WTC11 (cell line): Measurements from ENCODE around the gene SCNN1A. TPM values are rescaled to one million over a fixed set of nuclear protein-coding genes. Genes with fewer than 3 reads are reported as not detected.
A peak's percentile ranks its signal among the peaks of the same experiment; 100 is the strongest.

ENCODE experiments used
- ATAC-seq: fragments of 200-7000 bp; cut with Tn5 transposase; 2 replicates; pipeline ENCODE4 v1.10.0; 2021; ENCODE audit warnings: mild to moderate bottlenecking, moderate library complexity
- CTCF ChIA-PET: fragments of 300-600 bp; sonication (Branson Sonifier 250); formaldehyde crosslinking; loops from one replicate; lab custom pipeline; 2021; ENCODE audit warnings: antibody characterized with exemption; lab: Charles Lee
- POLR2A ChIA-PET: fragments of 350-600 bp; sonication (Branson Sonifier 250); formaldehyde crosslinking; loops from one replicate; lab custom pipeline; 2021; ENCODE audit warnings: antibody characterized with exemption; lab: Charles Lee
- DNase-seq: peaks from one replicate; pipeline ENCODE4 v3.0.0; 2021; ENCODE audit warnings: low spot score
- H3K27ac Mint-ChIP-seq: 2 replicates; pipeline ENCODE4 v1.8.0; 2021; ENCODE audit warnings: mixed read lengths
- H3K27me3 Mint-ChIP-seq: 2 replicates; pipeline ENCODE4 v1.8.0; 2021; ENCODE audit warnings: low read depth, mild to moderate bottlenecking, moderate library complexity, mixed read lengths
- H3K36me3 Mint-ChIP-seq: 2 replicates; pipeline ENCODE4 v1.8.0; 2021; ENCODE audit warnings: mixed read lengths
- H3K4me1 Mint-ChIP-seq: 2 replicates; pipeline ENCODE4 v1.8.0; 2022; ENCODE audit warnings: mixed read lengths
- H3K4me3 Mint-ChIP-seq: 2 replicates; pipeline ENCODE4 v1.8.0; 2021; ENCODE audit warnings: mild to moderate bottlenecking, moderate library complexity, mixed read lengths
- H3K9me3 Mint-ChIP-seq: 2 replicates; pipeline ENCODE4 v1.8.0; 2021; ENCODE audit warnings: mixed read lengths
- CREM ChIP-seq: sonication (generic); formaldehyde crosslinking; IDR thresholded peaks from 2 replicates; pipeline ENCODE4 v1.8.1; 2022; ENCODE audit warnings: mild to moderate bottlenecking, missing genetic modification reagents, moderate library complexity
- ELF4 ChIP-seq: sonication (generic); formaldehyde crosslinking; IDR thresholded peaks from 2 replicates; pipeline ENCODE4 v1.8.1; 2022; ENCODE audit warnings: low read depth, mild to moderate bottlenecking, moderate library complexity, missing genetic modification reagents
- ETV6 ChIP-seq: sonication (generic); formaldehyde crosslinking; IDR thresholded peaks from 2 replicates; pipeline ENCODE4 v1.8.1; 2022; ENCODE audit warnings: mild to moderate bottlenecking, missing genetic modification reagents
- FOXP1 ChIP-seq: sonication (generic); formaldehyde crosslinking; IDR thresholded peaks from 2 replicates; pipeline ENCODE4 v1.8.0; 2022; ENCODE audit warnings: missing genetic modification reagents, mild to moderate bottlenecking, moderate library complexity, borderline replicate concordance
- GABPB1 ChIP-seq: sonication (generic); formaldehyde crosslinking; IDR thresholded peaks from 2 replicates; pipeline ENCODE4 v1.8.1; 2023; ENCODE audit warnings: mild to moderate bottlenecking, missing genetic modification reagents
- GRHL2 ChIP-seq: fragments of 250-450 bp; sonication (Bioruptor Pico); IDR thresholded peaks from 2 replicates; pipeline ENCODE4 v1.8.0; 2022; ENCODE audit warnings: mild to moderate bottlenecking, moderate library complexity; ENCODE audit not compliant: insufficient replicate concordance, severe bottlenecking
- HMGA2 ChIP-seq: fragments of 250-450 bp; sonication (Bioruptor Pico); IDR thresholded peaks from 2 replicates; pipeline ENCODE4 v1.4.0; 2021; ENCODE audit warnings: mild to moderate bottlenecking, moderate library complexity
- JAZF1 ChIP-seq: fragments of 250-450 bp; sonication (Bioruptor Pico); IDR thresholded peaks from 2 replicates; pipeline ENCODE4 v1.9.0; 2021; ENCODE audit warnings: moderate library complexity, mild to moderate bottlenecking, inconsistent platforms
- JUN ChIP-seq: sonication (generic); formaldehyde crosslinking; IDR thresholded peaks from 2 replicates; pipeline ENCODE4 v1.8.0; 2023; ENCODE audit warnings: mild to moderate bottlenecking, missing genetic modification reagents
- KAT7 ChIP-seq: sonication (generic); formaldehyde crosslinking; IDR thresholded peaks from 2 replicates; pipeline ENCODE4 v1.8.1; 2023; ENCODE audit warnings: missing genetic modification reagents, mild to moderate bottlenecking, borderline replicate concordance
- MLX ChIP-seq: sonication (generic); formaldehyde crosslinking; IDR thresholded peaks from 2 replicates; pipeline ENCODE4 v1.8.1; 2023; ENCODE audit warnings: mild to moderate bottlenecking, missing genetic modification reagents, moderate library complexity
- NFYB ChIP-seq: sonication (generic); formaldehyde crosslinking; conservative IDR thresholded peaks from 2 replicates; pipeline ENCODE4 v1.8.0; 2022; ENCODE audit warnings: low read depth, missing genetic modification reagents
- RELA ChIP-seq: sonication (generic); formaldehyde crosslinking; IDR thresholded peaks from 2 replicates; pipeline ENCODE4 v1.8.1; 2022; ENCODE audit warnings: missing genetic modification reagents, mild to moderate bottlenecking, borderline replicate concordance
- TCF7 ChIP-seq: sonication (generic); formaldehyde crosslinking; IDR thresholded peaks from 2 replicates; pipeline ENCODE4 v1.8.0; 2022; ENCODE audit warnings: mild to moderate bottlenecking, low read depth, missing genetic modification reagents, moderate library complexity
- TEAD1 ChIP-seq: sonication (generic); formaldehyde crosslinking; IDR thresholded peaks from 2 replicates; pipeline ENCODE4 v1.8.0; 2022; ENCODE audit warnings: mild to moderate bottlenecking, missing genetic modification reagents
- TP53 ChIP-seq: sonication (generic); formaldehyde crosslinking; IDR thresholded peaks from 2 replicates; pipeline ENCODE4 v1.8.1; 2023; ENCODE audit warnings: mild to moderate bottlenecking, missing genetic modification reagents
- ZBTB21 ChIP-seq: sonication (generic); formaldehyde crosslinking; IDR thresholded peaks from 2 replicates; pipeline ENCODE4 v1.8.1; 2023; ENCODE audit warnings: mild to moderate bottlenecking, missing genetic modification reagents, borderline replicate concordance
- ZNF232 ChIP-seq: sonication (generic); formaldehyde crosslinking; IDR thresholded peaks from 2 replicates; pipeline ENCODE4 v1.8.0; 2022; ENCODE audit warnings: mild to moderate bottlenecking, missing genetic modification reagents
- ZNF423 ChIP-seq: fragments of 250-450 bp; sonication (Bioruptor Pico); IDR thresholded peaks from 2 replicates; pipeline ENCODE4 v2.1.2; 2022; ENCODE audit warnings: mild to moderate bottlenecking, moderate library complexity
- total RNA-seq: library from RNA; stranded (reverse); gene quantifications from 3 replicates; pipeline ENCODE4 v1.2.3, GENCODE V29; 2021
- TF ChIP-seq, protein P1 (sequence below): sonication (generic); formaldehyde crosslinking; IDR thresholded peaks from 2 replicates; pipeline ENCODE4 v1.8.0; 2022; ENCODE audit warnings: mild to moderate bottlenecking, missing genetic modification reagents
- TF ChIP-seq, protein P2 (sequence below): sonication (generic); formaldehyde crosslinking; IDR thresholded peaks from 2 replicates; pipeline ENCODE4 v1.8.0; 2022; ENCODE audit warnings: mild to moderate bottlenecking, missing genetic modification reagents
- TF ChIP-seq, protein P3 (sequence below): sonication (generic); formaldehyde crosslinking; IDR thresholded peaks from 2 replicates; pipeline ENCODE4 v1.8.0; 2022; ENCODE audit warnings: mild to moderate bottlenecking, missing genetic modification reagents

Gene SCNN1A
- total RNA-seq, 1 experiment from 2014 or later = 100 TPM

DNA sequence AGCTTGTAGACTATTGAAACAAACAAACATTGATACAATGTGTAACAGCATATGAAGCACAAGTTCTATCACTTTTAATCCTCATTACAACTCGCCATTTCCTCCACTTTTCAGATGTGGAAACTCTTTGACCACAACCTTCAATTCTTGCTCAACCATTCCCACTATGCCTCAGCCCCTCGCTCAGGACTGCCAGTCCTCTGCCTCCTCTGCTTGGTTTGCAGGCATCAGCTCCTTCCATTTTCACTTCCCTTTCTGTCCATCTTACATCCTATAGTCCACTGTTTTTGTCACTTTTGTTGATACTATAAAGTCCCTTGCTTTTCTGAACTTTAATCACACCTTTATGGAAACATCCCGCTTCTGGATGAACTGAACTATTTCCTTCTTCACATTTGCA, 41.2 kb upstream of the SCNN1A start:
- ATAC-seq = no peak
- TF ChIP-seq ETV6 (CRISPR knock-in tag) (no peak), HMGA2 (CRISPR knock-in tag) (no peak), ZNF423 (CRISPR knock-in tag) (no peak), MLX (CRISPR knock-in tag) (no peak), JUN (CRISPR knock-in tag) (no peak), TCF7 (CRISPR knock-in tag) (no peak), KAT7 (CRISPR knock-in tag) (no peak), GABPB1 (CRISPR knock-in tag) (no peak), ZNF232 (CRISPR knock-in tag) (no peak), TP53 (CRISPR knock-in tag) (no peak), RELA (CRISPR knock-in tag) (no peak), CREM (no peak)
- ChIA-PET POLR2A (no interaction called here), CTCF (no interaction called here)
- no peak for DNase-seq
- H3K4me3 Mint-ChIP-seq = no peak overlapping the region
- H3K36me3 Mint-ChIP-seq = no peaks in the 10 kb centered on the region
- H3K27ac Mint-ChIP-seq = no peak overlapping the region
- peaks cover 10% of the 10 kb centered on the region for H3K9me3 Mint-ChIP-seq
- no peaks in the 10 kb centered on the region; the same call in 1 of the 2 replicates for H3K27me3 Mint-ChIP-seq
- no peaks in the 10 kb centered on the region for H3K4me1 Mint-ChIP-seq

GRCh38 chr12:6407236-6407954, 32.0 kb upstream of the SCNN1A start:
- no peak for DNase-seq
- Mint-ChIP-seq H3K4me3 (no peak overlapping the region), H3K36me3 (no peaks in the 10 kb centered on the region), H3K27ac (0 out of 2 replicates have a peak overlapping the region, but pooled peaks have one; percentile 5), H3K27me3 (no peaks in the 10 kb centered on the region), H3K4me1 (no peaks in the 10 kb centered on the region), H3K9me3 (no peaks in the 10 kb centered on the region)
- no peak for TF ChIP-seq FOXP1 (CRISPR knock-in tag)
- no peak for TF ChIP-seq ZBTB21 (CRISPR knock-in tag)
- TF ChIP-seq, protein P1, sequence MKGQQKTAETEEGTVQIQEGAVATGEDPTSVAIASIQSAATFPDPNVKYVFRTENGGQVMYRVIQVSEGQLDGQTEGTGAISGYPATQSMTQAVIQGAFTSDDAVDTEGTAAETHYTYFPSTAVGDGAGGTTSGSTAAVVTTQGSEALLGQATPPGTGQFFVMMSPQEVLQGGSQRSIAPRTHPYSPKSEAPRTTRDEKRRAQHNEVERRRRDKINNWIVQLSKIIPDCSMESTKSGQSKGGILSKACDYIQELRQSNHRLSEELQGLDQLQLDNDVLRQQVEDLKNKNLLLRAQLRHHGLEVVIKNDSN (CRISPR knock-in tag) = no peak
- TF ChIP-seq TEAD1 (CRISPR knock-in tag) = no peak
- no peak for TF ChIP-seq JUN (CRISPR knock-in tag)
- TF ChIP-seq GRHL2 (CRISPR knock-in tag) = no peak
- TF ChIP-seq, protein P2, sequence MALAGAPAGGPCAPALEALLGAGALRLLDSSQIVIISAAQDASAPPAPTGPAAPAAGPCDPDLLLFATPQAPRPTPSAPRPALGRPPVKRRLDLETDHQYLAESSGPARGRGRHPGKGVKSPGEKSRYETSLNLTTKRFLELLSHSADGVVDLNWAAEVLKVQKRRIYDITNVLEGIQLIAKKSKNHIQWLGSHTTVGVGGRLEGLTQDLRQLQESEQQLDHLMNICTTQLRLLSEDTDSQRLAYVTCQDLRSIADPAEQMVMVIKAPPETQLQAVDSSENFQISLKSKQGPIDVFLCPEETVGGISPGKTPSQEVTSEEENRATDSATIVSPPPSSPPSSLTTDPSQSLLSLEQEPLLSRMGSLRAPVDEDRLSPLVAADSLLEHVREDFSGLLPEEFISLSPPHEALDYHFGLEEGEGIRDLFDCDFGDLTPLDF (CRISPR knock-in tag) = no peak
- TF ChIP-seq, protein P3, sequence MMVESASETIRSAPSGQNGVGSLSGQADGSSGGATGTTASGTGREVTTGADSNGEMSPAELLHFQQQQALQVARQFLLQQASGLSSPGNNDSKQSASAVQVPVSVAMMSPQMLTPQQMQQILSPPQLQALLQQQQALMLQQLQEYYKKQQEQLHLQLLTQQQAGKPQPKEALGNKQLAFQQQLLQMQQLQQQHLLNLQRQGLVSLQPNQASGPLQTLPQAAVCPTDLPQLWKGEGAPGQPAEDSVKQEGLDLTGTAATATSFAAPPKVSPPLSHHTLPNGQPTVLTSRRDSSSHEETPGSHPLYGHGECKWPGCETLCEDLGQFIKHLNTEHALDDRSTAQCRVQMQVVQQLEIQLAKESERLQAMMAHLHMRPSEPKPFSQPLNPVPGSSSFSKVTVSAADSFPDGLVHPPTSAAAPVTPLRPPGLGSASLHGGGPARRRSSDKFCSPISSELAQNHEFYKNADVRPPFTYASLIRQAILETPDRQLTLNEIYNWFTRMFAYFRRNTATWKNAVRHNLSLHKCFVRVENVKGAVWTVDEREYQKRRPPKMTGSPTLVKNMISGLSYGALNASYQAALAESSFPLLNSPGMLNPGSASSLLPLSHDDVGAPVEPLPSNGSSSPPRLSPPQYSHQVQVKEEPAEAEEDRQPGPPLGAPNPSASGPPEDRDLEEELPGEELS = no peak
- no peak for TF ChIP-seq ELF4 (CRISPR knock-in tag)
- no peak for TF ChIP-seq NFYB
- no peak for TF ChIP-seq JAZF1
- CTCF ChIA-PET = no interaction called here
- POLR2A ChIA-PET = no interaction called here
- ATAC-seq = no peak
